Lower lobe of right lung (tissue), 2 donors: ENCODE results near the gene ZNF865. TPM values are rescaled to one million over a fixed set of nuclear protein-coding genes. Genes with fewer than 3 reads are reported as not detected.

ENCODE experiments used
- ATAC-seq, 2 donors: fragments of 200-7000 bp; cut with Tn5 transposase; one replicate each; pipeline ENCODE4 v1.9.1; 2020 to 2022; ENCODE audit warnings: mild to moderate bottlenecking in 2 of 2, moderate library complexity in 2 of 2
- DNase-seq: peaks from one replicate; pipeline ENCODE4 v3.0.0-alpha.2; 2020
- H3K27ac ChIP-seq: fragments of 200-600 bp; one replicate; pipeline ENCODE4 v1.8.0; 2022
- H3K27me3 ChIP-seq: fragments of 200-600 bp; one replicate; pipeline ENCODE4 v1.8.0; 2022; ENCODE audit warnings: low read depth
- H3K36me3 ChIP-seq: fragments of 200-600 bp; one replicate; pipeline ENCODE4 v1.8.0; 2022; ENCODE audit warnings: mild to moderate bottlenecking
- H3K4me1 ChIP-seq: fragments of 200-600 bp; one replicate; pipeline ENCODE4 v1.8.0; 2022
- H3K4me3 ChIP-seq: fragments of 200-600 bp; one replicate; pipeline ENCODE4 v1.8.0; 2022; ENCODE audit warnings: mild to moderate bottlenecking
- H3K9me3 ChIP-seq: fragments of 200-600 bp; one replicate; pipeline ENCODE4 v1.8.0; 2022
- CTCF ChIP-seq: fragments of 200-600 bp; IDR thresholded peaks from one replicate; pipeline ENCODE4 v1.8.0; 2022; ENCODE audit warnings: antibody characterized with exemption, mild to moderate bottlenecking
- intact Hi-C: fragments of 100-400 bp; cut with DNase I; formaldehyde crosslinking; loops from one replicate; pipeline ENCODE4 v1.11.0; 2022
- total RNA-seq: library from RNA; stranded (reverse); fragmentation: NEBNext Ultra II Directional; extraction: Animal tissue kit (Norgen Biotek cat#: 25700); gene quantifications from one replicate; pipeline ENCODE4 v1.2.1, GENCODE V29; 2021
- donor health status: DM: no; HTN: yes; CAD: no; lungs with severe emphysema.

ZNF865 gene
- total RNA-seq, 1 donor from 2014 or later: 16.5 TPM

DNA sequence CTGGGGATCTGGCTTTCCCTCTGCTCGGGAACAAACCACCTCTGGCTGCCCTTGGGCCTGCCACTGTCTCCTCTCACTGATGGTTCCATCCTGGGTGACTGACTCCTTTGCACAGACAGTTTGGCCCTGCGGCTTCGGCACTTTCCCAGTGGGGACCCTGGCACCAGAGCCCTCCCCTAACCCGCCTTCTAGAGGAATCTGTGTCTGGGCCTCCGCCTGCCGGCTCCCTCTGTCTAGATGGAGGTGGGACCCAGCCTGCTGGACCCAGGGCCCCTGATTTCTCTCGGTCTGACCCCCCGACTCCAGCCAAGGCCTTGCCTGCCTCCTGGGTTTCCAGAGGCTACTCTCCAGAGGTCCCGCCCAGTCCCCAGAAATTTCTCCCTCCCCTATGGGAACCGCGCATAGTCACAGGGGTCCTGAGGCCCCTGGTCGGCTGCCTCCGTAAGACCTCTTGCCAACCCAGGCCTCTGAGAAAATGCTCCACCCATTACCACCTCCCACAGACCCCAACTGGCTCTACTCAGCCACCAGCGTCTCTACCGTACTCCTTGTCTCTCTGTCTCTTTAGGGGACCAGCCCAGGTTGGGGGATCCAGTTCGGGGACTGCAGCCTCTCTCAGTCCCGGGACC is 45.3 kb downstream of the ZNF865 start:
- no peak for DNase-seq
- no peak for TF ChIP-seq CTCF
- ATAC-seq: no peak
- intact Hi-C loops: no loop called here
- H3K27me3 ChIP-seq: no peaks in the 10 kb centered on the region
- peaks cover 8% of the 10 kb centered on the region for H3K36me3 ChIP-seq
- no peaks in the 10 kb centered on the region for H3K9me3 ChIP-seq
- no peak overlapping the region for H3K4me3 ChIP-seq
- peaks cover 30% of the 10 kb centered on the region for H3K4me1 ChIP-seq
- no peak overlapping the region for H3K27ac ChIP-seq

DNA sequence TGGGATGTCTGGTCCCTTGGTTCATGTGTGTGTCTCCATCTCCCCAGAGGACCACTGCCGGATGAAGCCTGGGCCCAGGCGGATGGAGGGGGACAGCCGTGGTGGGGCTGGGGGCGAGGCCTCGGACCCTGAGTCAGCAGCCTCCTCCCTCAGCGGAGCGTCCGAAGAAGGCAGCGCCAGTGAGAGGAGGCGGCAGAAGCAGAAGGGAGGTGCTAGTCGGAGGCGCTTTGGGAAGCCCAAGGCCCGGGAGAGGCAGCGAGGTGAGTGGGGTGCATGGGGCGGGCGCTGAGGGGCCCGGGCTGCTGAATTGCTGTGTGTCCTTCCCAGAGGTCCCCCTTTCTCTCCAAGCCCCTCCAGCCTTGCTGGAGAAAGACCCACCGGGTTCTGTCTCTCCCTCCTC is 45.8 kb downstream of the ZNF865 start:
- DNase-seq (no peak), ATAC-seq (no peak)
- peaks cover 6% of the 10 kb centered on the region for H3K36me3 ChIP-seq
- intact Hi-C loops: no loop called here
- no peak overlapping the region for H3K27ac ChIP-seq
- no peak overlapping the region for H3K4me3 ChIP-seq
- TF ChIP-seq CTCF: no peak
- no peaks in the 10 kb centered on the region for H3K27me3 ChIP-seq
- H3K9me3 ChIP-seq: no peaks in the 10 kb centered on the region
- peaks cover 35% of the 10 kb centered on the region for H3K4me1 ChIP-seq

- no peak overlapping the region for H3K27ac ChIP-seq
- peak; percentile 64 for DNase-seq
These were observed 47.1 kb downstream of the ZNF865 start for GRCh38 chr19:55652311-55653128.

GRCh38 chr19:55653651-55654322 is 48.3 kb downstream of the ZNF865 start:
- H3K4me3 ChIP-seq: peak overlapping the region; percentile 95
- ATAC-seq (peak; percentile 77 to 87), DNase-seq (peak; percentile 98)
- peak overlapping the region; percentile 98 for H3K27ac ChIP-seq
- TF ChIP-seq CTCF: peak; percentile 98
- H3K36me3 ChIP-seq: peaks cover 11% of the 10 kb centered on the region
- H3K4me1 ChIP-seq: peaks cover 46% of the 10 kb centered on the region
- no peaks in the 10 kb centered on the region for H3K27me3 ChIP-seq
- intact Hi-C loops: no loop called here
- no peaks in the 10 kb centered on the region for H3K9me3 ChIP-seq

More at GRCh38 chr19:55652311-55653128, 47.1 kb downstream of the ZNF865 start:
- peaks cover 40% of the 10 kb centered on the region for H3K4me1 ChIP-seq
- H3K36me3 ChIP-seq: peaks cover 6% of the 10 kb centered on the region
- intact Hi-C loops: no loop called here
- no peak for TF ChIP-seq CTCF
- H3K9me3 ChIP-seq: no peaks in the 10 kb centered on the region
- H3K27me3 ChIP-seq: no peaks in the 10 kb centered on the region
- no peak overlapping the region for H3K4me3 ChIP-seq
- no peak for ATAC-seq

DNA sequence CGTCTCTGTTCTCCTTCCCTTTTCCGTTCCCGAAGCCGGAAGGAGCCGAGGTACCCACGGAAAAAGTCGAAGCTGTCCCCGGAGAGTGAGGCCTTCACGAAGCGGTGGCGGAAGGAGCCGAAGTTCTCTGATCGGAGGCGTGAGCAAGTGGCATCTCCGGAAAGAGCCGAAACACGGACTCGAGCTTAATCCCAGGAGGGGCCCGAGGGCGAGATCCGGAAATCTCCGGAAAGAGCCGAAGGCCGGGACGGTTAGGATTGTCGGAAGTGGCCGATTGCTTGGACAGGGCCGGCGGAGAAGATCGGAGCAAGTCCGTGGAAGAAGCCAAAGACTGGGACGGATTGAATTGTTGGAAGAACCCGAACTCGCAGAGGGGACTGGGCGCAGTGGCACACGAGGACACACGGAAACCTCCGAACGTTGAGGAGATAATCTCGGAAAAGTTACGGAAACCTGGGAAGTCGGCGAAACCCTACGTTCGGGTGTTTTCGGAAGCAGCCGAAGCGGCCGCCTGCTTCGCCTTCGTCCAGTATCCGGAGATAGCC is 48.9 kb downstream of the ZNF865 start:
- ATAC-seq: peak; percentile 90 to 91
- peaks cover 46% of the 10 kb centered on the region for H3K4me1 ChIP-seq

More for the DNA sequence above, 48.9 kb downstream of the ZNF865 start:
- no peaks in the 10 kb centered on the region for H3K9me3 ChIP-seq
- H3K27ac ChIP-seq: peak overlapping the region; percentile 98
- peaks cover 17% of the 10 kb centered on the region for H3K36me3 ChIP-seq
- intact Hi-C loops: no loop called here
- H3K27me3 ChIP-seq: no peaks in the 10 kb centered on the region
- DNase-seq: peak; percentile 99
- no peak for TF ChIP-seq CTCF
- H3K4me3 ChIP-seq: peak overlapping the region; percentile 95
